Measurements from ENCODE around the gene MISP3.

The MISP3 gene

DNA sequence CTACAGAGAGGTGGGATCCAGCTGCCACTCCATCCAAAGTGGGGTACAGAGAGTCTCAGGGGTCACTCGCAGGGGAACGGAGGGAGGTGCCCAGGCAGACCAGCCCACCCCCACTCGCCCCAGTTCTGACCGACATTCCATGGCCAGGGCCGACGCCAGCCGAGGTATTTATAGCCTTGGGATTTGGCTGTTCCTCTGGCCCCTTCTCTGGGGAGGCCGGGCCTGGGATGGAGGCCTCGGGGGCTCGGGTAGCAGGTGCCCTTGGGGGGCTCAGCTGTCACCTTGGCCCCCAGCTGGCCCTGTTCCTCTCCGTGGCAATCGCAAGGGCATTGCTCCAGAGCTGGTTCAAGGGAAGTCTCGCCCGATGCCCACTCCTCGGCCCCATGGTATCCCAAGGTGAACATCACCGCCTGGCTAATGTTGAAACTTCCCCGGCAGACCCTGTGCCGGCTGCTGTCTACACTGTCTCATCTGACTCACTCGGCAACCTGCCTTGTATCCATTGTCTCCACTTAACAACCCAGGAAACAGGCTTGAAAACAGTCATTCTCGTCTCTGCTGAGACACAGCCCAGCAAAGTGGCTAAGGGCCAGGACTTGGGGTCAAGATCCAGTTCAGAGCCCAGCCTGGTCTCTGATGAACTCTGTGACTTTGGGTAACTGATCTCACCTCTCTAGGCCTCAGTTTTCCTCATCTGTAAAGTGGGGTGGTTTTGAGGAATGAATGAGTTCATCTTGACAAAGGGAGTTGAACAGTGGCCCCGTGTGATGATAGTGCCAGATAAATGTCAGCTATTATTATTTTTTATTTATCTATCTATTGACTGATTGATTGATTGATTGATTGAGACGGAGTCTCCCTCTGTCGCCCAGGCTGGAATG lies 35.2 kb downstream of the MISP3 start:
- Histone ChIP-seq H3K4me3 (ENCODE audit: insufficient read depth, low read length, poor library complexity, severe bottlenecking) (no peak overlapping the region), H3K9me3 (ENCODE audit: insufficient read depth, low read length) (no peaks in the 10 kb centered on the region), H3K27me3 (ENCODE audit: low read length) (no peaks in the 10 kb centered on the region), H3K4me2 (ENCODE audit: low read depth, low read length, poor library complexity, severe bottlenecking) (no peak overlapping the region), H3K79me2 (ENCODE audit: insufficient read depth, low read length) (peaks cover 7% of the 10 kb centered on the region; the same call in 1 of the 2 replicates), H3K9me2 (replicated peaks; ENCODE audit: insufficient read depth, low read length) (no peaks in the 10 kb centered on the region), H3K27ac (ENCODE audit: low read depth, low read length) (no peak overlapping the region), H2AFZ (ENCODE audit: low read depth, low read length, severe bottlenecking) (no peak overlapping the region), H3F3A (ENCODE audit: insufficient read depth) (peaks cover 3% of the 10 kb centered on the region; the same call in 1 of the 2 replicates), H3K36me3 (ENCODE audit: low read length) (peaks cover 2% of the 10 kb centered on the region; the same call in 1 of the 2 replicates), H3K9ac (ENCODE audit: low read length) (no peak overlapping the region), H4K20me1 (ENCODE audit: low read depth, low read length) (no peaks in the 10 kb centered on the region)
- TF ChIP-seq EZH2phosphoT487 (conservative IDR thresholded peaks at IDR 0.05; ENCODE audit: low read length): no peak
- TF ChIP-seq, protein P1, sequence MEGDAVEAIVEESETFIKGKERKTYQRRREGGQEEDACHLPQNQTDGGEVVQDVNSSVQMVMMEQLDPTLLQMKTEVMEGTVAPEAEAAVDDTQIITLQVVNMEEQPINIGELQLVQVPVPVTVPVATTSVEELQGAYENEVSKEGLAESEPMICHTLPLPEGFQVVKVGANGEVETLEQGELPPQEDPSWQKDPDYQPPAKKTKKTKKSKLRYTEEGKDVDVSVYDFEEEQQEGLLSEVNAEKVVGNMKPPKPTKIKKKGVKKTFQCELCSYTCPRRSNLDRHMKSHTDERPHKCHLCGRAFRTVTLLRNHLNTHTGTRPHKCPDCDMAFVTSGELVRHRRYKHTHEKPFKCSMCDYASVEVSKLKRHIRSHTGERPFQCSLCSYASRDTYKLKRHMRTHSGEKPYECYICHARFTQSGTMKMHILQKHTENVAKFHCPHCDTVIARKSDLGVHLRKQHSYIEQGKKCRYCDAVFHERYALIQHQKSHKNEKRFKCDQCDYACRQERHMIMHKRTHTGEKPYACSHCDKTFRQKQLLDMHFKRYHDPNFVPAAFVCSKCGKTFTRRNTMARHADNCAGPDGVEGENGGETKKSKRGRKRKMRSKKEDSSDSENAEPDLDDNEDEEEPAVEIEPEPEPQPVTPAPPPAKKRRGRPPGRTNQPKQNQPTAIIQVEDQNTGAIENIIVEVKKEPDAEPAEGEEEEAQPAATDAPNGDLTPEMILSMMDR (IDR thresholded peaks at IDR 0.05; ENCODE audit: insufficient read depth, low read length, poor library complexity, severe bottlenecking): no peak

DNA sequence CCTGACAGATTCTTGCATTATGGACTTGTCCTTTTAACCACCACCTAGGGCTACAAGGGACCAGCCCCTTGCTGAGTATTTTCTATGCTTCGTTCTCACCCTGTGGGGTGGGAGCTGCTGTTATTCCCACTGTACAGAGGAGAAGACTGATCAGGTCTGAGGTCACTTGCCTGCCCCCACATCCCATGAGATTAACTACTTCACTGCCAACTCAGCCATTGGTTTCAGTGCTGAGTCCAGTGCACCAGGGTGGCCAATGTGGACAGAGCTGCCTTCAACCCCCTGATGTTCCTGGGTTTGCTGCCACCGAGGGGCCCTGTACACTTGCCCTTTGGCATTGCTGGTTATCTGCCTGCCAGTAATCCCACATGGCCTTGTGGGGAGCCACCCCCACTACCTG lies 38.1 kb downstream of the MISP3 start:
- Histone ChIP-seq H3K27ac (ENCODE audit: low read depth, low read length) (no peak overlapping the region), H3K4me2 (ENCODE audit: low read depth, low read length, poor library complexity, severe bottlenecking) (no peak overlapping the region), H3K9ac (ENCODE audit: low read length) (no peak overlapping the region), H3K9me2 (replicated peaks; ENCODE audit: insufficient read depth, low read length) (no peaks in the 10 kb centered on the region), H2AFZ (ENCODE audit: low read depth, low read length, severe bottlenecking) (no peak overlapping the region), H4K20me1 (ENCODE audit: low read depth, low read length) (no peaks in the 10 kb centered on the region), H3K27me3 (ENCODE audit: low read length) (no peaks in the 10 kb centered on the region), H3F3A (ENCODE audit: insufficient read depth) (no peaks in the 10 kb centered on the region), H3K79me2 (ENCODE audit: insufficient read depth, low read length) (peaks cover 19% of the 10 kb centered on the region), H3K36me3 (ENCODE audit: low read length) (no peaks in the 10 kb centered on the region), H3K4me3 (ENCODE audit: insufficient read depth, low read length, poor library complexity, severe bottlenecking) (no peak overlapping the region), H3K9me3 (ENCODE audit: insufficient read depth, low read length) (no peaks in the 10 kb centered on the region)
- TF ChIP-seq EZH2phosphoT487 (conservative IDR thresholded peaks at IDR 0.05; ENCODE audit: low read length): no peak
- TF ChIP-seq, protein P1 (IDR thresholded peaks at IDR 0.05; ENCODE audit: insufficient read depth, low read length, poor library complexity, severe bottlenecking): no peak

DNA sequence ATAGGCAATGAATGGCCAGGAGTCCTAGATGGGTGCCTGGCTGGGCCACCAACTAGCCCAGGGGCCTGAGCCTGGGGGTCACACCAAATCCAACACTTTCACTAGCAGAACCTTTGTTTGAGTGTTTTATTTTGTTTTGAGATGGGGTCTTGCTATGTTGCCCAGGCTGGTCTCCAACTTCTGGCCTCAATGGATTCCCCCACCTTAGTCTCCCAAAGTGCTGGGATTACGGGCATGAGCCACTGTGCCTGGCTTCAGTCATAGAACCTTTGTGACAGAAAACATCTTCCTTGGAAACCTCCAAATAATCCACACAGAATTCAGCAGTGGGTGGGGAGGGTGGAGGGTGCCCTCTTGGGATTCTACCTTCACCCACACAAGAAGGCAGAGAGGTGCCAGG lies 38.9 kb downstream of the MISP3 start:
- Histone ChIP-seq H3K9me2 (replicated peaks; ENCODE audit: insufficient read depth, low read length) (no peaks in the 10 kb centered on the region), H3K27ac (ENCODE audit: low read depth, low read length) (no peak overlapping the region), H3K4me2 (ENCODE audit: low read depth, low read length, poor library complexity, severe bottlenecking) (no peak overlapping the region), H3K36me3 (ENCODE audit: low read length) (no peaks in the 10 kb centered on the region), H3K27me3 (ENCODE audit: low read length) (no peaks in the 10 kb centered on the region), H3K79me2 (ENCODE audit: insufficient read depth, low read length) (peaks cover 27% of the 10 kb centered on the region), H4K20me1 (ENCODE audit: low read depth, low read length) (no peaks in the 10 kb centered on the region), H3K9ac (ENCODE audit: low read length) (no peak overlapping the region), H3K9me3 (ENCODE audit: insufficient read depth, low read length) (no peaks in the 10 kb centered on the region), H3K4me3 (ENCODE audit: insufficient read depth, low read length, poor library complexity, severe bottlenecking) (no peak overlapping the region), H3F3A (ENCODE audit: insufficient read depth) (no peaks in the 10 kb centered on the region), H2AFZ (ENCODE audit: low read depth, low read length, severe bottlenecking) (no peak overlapping the region)
- TF ChIP-seq, protein P1 (IDR thresholded peaks at IDR 0.05; ENCODE audit: insufficient read depth, low read length, poor library complexity, severe bottlenecking): no peak
- no peak for TF ChIP-seq EZH2phosphoT487 (conservative IDR thresholded peaks at IDR 0.05; ENCODE audit: low read length)
